GM12892 (cell line): Measurements from ENCODE around the gene GALNTL6.
"Not testable (repeated sequence)": the region's sequence is repeated elsewhere in the genome, so short reads cannot be mapped to it uniquely, and the experiment has no call there.

Source experiments
- DNase-seq: peaks from one replicate; pipeline ENCODE4 v3.0.0; 2011; ENCODE audit not compliant: insufficient read length
- FAIRE-seq: peaks from 2 replicates; lab custom pipeline; 2011; peaks lifted over from hg19 to GRCh38; lab: Jason Lieb, UNC
- POLR2A ChIP-seq: IDR thresholded peaks from 2 replicates; pipeline ENCODE4 v1.6.1; 2011; ENCODE audit warnings: low read depth, low read length, control low read depth
- POLR2AphosphoS5 ChIP-seq: IDR thresholded peaks from 2 replicates; pipeline ENCODE4 v1.6.1; 2011; ENCODE audit warnings: low read depth, low read length, control low read depth
- TAF1 ChIP-seq: IDR thresholded peaks from 2 replicates; pipeline ENCODE4 v1.6.1; 2011; ENCODE audit warnings: low read depth, mild to moderate bottlenecking, control low read depth, low read length, borderline replicate concordance

The GALNTL6 gene

DNA sequence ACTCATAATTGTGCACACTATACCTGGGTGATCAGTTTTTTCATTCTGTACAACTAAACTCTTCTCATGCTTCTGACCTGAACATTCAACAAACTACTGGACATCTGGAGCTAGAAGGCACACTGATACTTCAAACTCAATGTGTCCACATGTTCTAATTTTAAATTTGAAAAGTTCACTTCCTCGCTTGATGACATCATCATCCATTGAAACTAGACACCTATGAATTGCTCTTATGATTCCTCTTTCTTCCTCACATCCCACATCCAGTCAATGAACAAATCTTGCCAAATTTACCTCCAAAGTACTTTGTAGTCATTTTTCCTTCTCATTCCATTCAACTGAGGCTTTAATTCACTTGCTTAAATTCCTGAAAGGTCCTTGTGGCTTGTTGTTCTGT is 549.4 kb downstream of the GALNTL6 start:
- FAIRE-seq (no peak), DNase-seq (no peak)
- TF ChIP-seq TAF1, result no peak

DNA sequence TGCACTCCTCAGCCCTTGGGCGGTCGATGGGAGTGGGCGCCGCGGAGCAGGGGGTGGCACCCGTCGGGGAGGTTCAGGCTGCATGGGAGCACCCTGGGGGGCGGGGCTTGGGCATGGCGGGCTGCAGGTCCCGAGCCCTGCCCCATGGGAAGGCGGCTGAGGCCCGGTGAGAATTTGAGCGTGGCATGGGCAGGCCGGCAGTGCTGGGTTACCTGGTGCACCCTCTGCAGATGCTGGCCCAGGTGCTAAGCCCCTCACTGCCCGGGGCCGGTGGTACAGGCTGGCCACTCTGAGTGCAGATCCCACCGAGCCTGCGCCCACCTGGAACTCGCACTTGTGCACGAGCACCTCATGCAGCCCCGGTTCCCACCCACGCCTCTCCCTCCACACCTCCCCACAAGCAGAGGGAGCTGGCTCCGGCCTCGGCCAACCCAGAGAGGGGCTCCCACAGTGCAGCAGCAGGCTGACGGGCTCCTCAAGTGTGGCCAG is 556.3 kb downstream of the GALNTL6 start:
- TF ChIP-seq POLR2A (no peak), POLR2AphosphoS5 (no peak), TAF1 (no peak)
- FAIRE-seq, result no peak
- no peak for DNase-seq

DNA sequence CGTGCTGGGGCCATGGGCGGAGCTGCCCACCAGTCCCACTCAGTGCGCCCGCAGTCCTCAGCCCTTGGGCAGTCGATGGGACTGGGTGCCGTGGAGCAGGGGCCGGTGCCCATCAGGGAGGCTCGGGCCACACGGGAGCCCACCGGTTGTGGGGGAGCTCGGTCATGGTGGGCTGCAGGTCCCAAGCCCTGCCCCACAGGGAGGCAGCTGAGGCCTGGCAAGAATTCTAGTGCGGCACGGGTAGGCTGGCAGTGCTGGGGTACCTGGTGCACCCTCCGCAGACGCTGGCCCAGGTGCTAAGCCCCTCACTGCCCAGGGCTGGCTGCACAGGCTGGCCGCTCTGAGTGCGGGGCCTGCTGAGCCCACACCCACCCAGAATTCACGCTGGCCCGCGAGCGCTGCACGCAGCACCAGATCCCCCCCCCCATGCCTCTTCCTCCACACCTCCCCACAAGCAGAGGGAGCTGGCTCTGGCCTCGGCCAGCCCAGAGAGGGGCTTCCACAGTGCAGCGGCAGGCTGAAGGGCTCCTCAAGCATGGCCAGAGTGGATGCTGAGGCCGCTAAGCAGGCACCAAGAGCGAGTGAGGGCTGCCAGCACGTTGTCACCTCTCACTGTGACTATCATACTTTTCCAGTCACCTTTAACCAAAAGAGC is 564.4 kb downstream of the GALNTL6 start:
- FAIRE-seq, result no peak
- no peak for DNase-seq
- TF ChIP-seq TAF1, result no peak
- no peak for TF ChIP-seq POLR2A
- TF ChIP-seq POLR2AphosphoS5, result no peak

DNA sequence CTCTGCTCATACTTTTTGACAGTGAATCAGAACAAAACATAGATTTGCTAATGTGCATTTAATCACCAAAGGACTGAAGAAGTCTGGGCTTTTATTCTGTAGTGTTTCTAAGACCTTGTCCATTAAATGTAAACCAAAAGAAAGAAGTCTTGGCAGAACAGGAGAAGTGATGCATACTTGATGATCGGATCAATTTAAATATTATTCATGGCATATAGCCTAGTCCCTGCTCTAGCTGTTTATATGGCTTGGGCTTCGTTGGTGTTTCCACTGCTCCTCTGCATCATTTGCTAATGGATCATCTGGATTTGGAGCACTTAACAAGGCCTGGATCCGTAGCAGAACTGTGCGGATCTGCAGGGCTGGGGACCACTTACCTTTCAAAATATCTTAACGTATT is 566.6 kb downstream of the GALNTL6 start:
- DNase-seq, result no peak
- TF ChIP-seq POLR2AphosphoS5, result no peak
- no peak for TF ChIP-seq TAF1
- TF ChIP-seq POLR2A, result no peak
- no peak for FAIRE-seq

DNA sequence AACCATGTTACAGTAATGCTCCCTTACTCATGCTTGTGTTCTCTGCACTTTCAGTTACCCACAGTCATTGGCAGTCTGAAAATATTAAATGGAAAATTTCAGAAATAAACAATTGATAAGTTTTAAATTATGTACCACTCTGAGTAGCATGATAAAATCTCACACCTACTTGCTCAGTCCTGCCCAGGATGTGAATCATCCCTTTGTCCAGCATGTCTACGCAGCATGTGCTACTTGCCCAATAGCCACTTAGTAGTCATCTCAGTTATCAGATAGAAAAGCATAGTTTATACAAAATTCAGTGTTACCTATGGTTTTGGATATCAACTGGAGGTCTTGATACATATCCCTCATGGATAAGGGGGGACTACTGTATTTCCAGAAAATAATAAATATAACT is 577.1 kb downstream of the GALNTL6 start:
- TF ChIP-seq POLR2A, result no peak
- no peak for TF ChIP-seq TAF1
- TF ChIP-seq POLR2AphosphoS5, result no peak
- FAIRE-seq (no peak), DNase-seq (no peak)

DNA sequence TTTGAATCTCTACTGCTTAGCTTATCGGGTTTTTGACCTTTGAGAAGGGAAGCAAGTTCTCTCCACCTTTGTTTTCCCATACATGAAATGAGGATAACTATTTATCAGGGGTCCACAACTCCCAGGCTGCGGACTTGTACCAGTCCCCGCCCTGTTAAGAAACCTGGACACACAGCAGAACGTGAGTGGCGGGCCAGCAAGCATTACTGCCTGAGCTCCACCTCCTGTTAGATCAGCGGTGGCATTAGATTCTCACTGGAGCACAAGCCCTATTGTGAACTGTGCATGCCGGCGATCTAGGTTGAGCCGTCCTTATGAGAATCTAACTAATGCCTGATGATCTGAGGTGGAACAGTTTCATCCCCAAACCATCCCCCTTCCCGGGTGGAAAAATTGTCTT is 579.5 kb downstream of the GALNTL6 start:
- DNase-seq, result no peak
- FAIRE-seq, result no peak
- TF ChIP-seq TAF1 (no peak), POLR2A (no peak), POLR2AphosphoS5 (no peak)

DNA sequence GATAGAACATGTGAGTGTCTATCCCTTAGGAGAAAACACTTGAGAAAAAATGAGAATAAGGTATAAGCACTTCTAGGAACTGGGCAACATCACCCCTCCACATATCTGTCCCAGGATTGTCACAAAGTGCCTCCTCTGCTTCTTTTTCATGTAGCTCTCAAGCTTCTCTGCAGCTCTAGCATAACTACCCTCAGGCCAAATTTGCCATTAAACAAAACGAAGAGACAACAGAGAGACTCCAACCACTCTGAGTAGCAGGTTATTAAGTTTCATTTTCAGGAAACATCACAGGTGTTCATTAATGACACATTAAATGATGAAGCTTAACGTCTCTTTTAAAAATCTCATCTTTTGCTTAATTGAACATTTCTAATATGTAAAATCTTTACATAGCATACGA is 580.0 kb downstream of the GALNTL6 start:
- FAIRE-seq (no peak), DNase-seq (no peak)
- TF ChIP-seq POLR2A (no peak), POLR2AphosphoS5 (no peak), TAF1 (no peak)

DNA sequence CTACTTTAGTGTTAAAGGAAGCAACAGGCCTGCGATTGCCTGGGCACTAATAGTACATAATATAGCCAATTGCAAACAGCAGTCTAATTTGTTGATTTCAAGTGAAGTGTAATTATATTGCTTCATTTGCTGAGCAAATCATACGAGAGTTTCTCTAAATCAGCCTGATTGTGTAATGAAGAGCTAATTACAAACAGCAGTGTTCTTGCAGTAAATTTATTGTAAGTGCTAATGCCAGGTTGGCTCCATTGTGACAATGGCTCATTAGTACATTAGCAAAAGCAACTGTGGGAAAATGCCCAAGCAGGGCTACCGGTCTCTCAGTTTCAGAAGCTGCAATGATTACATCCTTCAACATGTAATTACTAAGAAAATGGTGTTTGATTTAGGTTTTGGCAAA is 591.5 kb downstream of the GALNTL6 start:
- FAIRE-seq, result no peak
- no peak for DNase-seq
- TF ChIP-seq POLR2AphosphoS5, result no peak
- no peak for TF ChIP-seq TAF1
- no peak for TF ChIP-seq POLR2A

DNA sequence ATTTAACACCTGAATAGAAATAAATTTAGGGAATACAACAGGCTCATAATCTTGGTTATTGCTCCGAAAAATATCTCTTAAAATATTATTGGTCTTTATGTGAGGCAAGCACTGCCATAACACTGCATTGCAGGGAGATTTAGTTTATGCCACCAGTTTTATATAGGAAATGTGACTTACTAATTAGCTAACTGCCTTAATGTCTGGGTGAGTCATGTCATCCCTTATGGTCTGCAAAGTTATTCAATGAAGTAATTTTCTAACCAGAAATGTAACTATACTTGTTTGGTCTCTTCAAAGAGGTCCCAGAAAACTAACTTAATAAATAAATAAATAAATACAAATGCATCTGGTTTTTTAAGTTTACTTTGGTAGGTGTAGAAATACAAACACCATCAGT is 597.2 kb downstream of the GALNTL6 start:
- TF ChIP-seq POLR2AphosphoS5 (no peak), TAF1 (no peak), POLR2A (no peak)
- FAIRE-seq, result no peak
- DNase-seq, result no peak

DNA sequence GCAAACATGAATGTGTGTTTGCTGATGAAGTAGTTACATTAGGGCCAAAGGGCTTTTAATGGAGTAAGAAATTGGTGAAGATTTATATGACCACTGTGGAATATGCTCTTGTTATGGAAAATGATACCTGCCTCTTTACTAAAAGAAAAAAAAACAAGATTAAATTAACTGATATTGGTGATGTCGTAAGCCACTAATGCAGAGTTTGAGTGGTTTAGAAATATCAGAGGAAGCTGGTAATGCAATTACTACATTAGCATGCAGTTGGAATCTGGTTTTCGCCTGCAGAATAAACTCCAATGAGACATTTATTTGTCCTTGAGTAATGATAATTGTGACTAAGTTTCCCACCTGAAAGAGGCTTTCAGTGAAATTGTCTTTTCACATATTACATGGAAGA is 597.9 kb downstream of the GALNTL6 start:
- DNase-seq (no peak), FAIRE-seq (no peak)
- TF ChIP-seq POLR2A (no peak), POLR2AphosphoS5 (no peak), TAF1 (no peak)

DNA sequence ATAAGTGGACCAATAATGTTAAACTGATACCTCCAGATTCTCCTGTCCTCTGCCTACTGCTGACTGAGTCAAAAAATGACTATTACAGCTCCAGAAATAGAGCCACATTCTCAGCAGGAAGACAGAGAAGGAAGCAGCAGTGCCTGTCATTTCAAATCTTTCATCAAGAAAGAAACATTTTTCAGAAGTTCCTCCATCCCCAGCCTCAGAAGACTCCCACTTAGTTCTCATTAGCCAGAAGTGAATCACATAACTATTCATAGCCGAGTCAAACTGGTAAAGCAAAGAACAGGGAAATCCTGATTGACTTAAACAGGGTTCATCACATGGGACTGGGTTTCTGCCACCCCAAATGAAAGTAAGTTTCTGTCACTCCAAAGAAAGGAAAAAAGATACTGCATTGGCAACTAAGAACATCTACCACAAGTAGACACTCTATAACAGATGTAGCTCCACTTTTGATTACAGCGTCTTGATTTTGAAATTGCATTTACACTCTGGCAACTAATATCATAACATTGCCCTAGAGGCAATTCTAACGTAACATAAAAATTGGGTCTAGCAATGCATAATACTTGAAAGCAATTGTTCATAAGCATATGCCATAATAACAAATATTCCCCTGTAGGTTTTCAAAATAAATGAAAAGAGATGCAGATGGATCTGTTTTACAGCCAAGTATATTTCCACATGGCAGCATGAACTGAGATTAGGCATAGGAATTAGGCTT is 599.8 kb downstream of the GALNTL6 start:
- TF ChIP-seq TAF1 (no peak), POLR2A (no peak), POLR2AphosphoS5 (no peak)

DNA sequence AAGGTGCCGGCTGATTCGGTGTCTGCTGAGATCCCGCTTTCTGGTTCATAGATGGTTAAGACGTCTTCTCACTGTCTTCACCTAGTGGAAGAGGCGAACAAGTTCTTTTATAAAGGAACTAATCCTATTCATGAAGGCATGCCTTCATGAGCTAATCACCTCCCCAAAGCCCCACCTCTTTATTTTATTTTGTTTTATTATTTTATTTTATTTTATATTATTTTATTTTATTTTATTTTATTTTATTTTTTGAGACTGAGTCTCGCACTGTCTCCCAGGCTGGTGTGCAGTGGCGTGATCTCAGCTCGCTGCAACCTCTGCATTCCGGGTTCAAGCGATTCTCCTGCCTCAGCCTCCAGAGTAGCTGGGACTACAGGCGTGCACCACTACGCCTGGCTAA is 615.8 kb downstream of the GALNTL6 start:
- not testable (repeated sequence) for DNase-seq, FAIRE-seq

More for the DNA sequence above, 599.8 kb downstream of the GALNTL6 start:
- DNase-seq (no peak), FAIRE-seq (no peak)
